GM21717 (cell line): ENCODE results near the gene TDRD3.
"Not testable (repeated sequence)": the region's sequence is repeated elsewhere in the genome, so short reads cannot be mapped to it uniquely, and the experiment has no call there.

Source experiments
- ATAC-seq: cut with Tn5 transposase; IDR thresholded peaks from one replicate; pipeline ENCODE4 v1.9.1; 2021; ENCODE audit warnings: mild to moderate bottlenecking, moderate library complexity; ENCODE audit not compliant: unreplicated experiment

TDRD3 gene

DNA sequence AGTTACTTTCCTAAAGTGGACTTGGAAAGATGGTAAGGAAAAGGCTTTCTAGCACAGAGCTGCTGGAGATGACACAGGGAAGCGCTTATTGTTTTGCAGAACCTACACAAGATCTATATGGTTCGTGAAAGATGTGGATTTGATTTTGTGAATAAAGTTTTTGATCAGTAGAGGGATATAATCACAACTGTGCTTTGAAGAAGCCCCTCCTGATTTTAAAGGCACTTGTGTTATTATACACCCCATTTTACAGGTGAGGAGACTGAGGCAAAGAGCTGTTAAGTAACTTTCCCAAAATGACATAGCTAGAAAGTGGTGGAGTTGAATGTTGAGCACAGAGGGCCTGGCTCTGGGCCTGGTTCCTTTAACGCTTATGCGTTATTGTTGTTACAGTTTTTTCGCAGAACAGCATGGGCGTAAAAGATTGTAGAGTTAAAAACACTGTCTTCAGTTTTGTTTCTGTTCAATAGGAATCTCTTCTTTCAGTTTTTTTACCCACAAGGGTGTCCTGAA, 1.4 kb downstream of the TDRD3 start:
- no peak for ATAC-seq

- no peak for ATAC-seq
Measured at GRCh38 chr13:60398907-60399589, 2.0 kb downstream of the TDRD3 start.

- no peak for ATAC-seq
Measured at GRCh38 chr13:60402022-60402421, 5.0 kb downstream of the TDRD3 start.

DNA sequence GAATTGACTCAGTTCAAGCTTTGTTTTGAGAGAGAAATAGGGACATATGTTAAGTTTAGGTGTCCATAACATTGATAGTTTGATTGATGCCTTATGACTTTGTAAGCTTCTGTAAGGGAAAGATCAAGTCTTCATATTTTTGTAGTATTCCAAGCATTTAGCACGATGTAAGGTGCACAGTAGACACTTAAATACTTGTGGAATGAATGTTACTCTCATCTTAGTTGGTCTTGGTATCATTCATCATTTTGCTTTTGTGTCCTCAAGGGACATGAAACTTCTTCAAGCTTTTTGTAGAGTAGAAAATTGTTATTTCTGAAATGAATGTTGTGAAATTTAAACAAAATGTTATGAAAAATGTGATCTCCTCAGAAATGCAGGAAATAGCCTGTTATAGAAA, 10.1 kb downstream of the TDRD3 start:
- ATAC-seq, result no peak

GRCh38 chr13:60407852-60408251, 10.8 kb downstream of the TDRD3 start:
- not testable (repeated sequence) for ATAC-seq

DNA sequence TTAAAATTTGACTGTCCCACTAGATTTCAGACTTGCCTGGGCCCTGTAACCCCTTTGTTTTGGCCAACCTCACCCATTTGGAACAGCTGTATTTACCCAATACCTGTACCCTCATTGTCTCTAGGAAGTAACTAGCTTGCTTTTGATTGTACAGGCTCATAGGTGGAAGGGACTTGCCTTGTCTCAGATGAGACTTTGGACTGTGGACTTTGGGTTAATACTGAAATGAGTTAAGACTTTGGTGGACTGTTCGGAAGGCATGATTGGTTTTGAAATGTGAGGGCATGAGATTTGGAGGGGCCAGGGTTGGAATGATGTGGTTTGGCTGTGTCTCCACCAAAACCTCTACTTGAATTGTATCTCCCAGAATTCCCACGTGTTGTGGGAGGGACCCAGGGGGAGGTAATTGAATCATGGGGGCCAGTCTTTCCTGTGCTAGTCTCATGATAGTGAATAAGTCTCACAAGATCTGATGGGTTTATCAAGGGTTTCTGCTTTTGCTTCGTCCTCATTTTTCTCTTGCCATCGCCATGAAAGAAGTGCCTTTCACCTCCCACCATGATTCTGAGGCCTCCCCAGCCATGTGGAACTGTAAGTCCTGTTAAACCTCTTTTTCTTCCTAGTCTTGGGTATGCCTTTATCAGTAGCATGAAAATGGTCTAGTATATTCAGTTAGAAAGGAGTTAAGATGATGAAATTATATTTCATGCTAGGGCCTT, 12.7 kb downstream of the TDRD3 start:
- ATAC-seq, result not testable (repeated sequence)

DNA sequence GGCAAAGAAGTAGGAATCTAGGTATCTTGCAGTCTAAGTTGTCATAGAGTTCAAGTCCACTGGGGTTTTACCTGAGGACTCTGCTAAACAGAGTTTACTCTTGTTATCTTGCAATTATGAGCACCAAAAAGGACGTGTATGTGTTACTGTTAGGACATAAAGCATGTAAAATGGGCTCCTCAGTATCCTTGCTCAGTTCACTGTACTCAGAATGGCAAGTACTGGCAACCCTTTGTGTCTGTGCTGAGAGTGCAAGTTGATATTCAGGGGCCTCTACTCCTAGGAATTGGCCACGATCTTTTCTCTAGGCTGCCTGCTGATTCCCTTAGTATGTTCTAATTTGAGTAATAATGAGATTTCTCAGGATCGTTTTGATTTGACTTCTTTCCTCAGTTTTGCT, 13.3 kb downstream of the TDRD3 start:
- no peak for ATAC-seq

DNA sequence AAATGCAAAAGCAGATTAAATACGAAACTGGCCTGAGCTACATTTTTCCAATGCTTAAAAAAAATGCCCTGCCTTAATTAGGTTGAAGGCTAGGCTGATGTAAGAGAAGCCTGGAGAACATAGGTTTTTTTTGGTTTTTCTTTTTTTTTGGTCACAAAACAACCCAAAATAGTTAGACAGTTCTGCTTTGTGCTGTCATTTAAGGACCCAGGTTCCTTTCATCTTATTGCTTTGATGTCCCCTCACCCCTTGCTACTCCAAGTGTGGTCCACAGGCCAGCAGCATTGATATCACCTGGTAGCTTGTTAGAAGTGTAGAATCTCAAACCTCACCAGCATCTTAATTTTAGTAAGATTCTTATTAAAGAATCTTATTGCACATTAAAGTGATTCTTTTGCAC, 14.4 kb downstream of the TDRD3 start:
- no peak for ATAC-seq

DNA sequence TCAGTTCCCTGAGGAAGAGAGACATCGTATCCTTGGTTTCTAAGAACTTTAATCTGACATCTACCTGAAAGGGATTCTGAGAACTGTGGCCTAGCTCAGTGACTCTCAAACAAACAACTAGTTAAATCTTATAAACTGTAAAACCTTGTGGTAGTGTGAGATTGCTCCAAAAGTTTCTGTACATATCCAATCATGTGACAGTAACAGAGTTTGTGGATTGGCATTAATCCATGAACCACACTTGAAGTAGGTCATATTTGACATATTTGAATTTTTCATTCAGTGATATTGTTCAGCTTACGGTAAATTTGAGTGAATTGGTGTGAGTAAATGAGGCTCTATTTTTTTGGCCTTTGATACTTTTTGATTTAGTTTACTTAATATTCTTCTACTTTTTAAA, 15.0 kb downstream of the TDRD3 start:
- ATAC-seq, result no peak

- ATAC-seq, result no peak
Measured at GRCh38 chr13:60412909-60413616, 16.0 kb downstream of the TDRD3 start.

DNA sequence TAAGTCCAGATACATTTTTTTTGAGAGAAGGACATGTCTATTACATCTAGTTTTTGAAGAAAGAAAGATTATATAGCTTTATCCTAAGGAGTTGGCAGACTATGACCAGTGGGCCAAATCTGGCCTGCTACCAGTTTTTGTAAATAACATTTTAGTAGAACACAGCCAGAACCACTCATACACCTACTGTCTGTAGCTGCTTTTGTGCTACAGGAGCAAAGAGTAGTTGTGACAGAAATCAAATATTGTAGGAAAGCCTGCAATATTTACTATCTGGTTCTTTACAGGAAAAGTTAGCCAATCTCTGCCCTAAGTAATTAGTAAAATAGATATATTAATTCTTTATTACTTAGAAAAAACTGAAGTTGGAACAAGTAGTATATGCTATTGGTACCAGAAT, 17.2 kb downstream of the TDRD3 start:
- no peak for ATAC-seq

DNA sequence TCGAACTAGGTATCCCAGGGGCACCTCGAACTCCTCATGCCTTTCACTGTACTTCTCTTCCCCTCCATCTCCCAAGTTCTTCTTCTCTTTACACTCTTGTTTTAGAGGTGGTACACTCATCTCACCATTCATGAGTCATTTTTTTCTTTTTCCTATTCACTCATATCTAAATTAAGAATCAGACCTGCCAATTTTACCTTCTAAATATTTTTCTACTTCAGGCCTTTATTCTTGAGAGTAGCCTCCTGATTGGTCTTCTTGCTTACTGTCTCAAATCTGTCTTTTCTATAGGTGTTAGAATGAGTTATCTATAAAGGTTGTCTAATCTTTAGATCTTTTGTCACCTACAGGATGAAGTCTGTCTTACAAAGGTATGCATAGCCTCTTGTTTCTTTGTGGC, 20.7 kb downstream of the TDRD3 start:
- ATAC-seq, result peak; percentile 57

DNA sequence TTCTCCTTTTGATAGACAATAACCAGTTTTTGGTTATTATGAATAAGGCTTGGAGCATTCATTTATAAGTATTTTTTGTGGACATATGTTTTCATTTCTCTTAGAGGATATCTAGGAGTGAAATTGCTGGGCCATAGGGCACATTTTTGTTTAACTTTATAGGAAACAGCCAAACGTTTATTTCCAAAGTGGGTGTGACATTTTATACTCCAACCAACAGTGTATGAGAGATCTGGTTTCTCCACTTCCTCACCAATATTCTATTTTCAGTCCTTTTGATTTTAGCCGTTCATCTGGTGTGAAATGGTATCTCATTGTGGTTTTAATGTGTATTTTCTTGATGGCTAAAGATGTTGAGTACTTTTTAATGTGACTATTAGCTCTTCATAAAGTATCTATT, 21.9 kb downstream of the TDRD3 start:
- ATAC-seq, result no peak

GRCh38 chr13:60425332-60425731, 28.3 kb downstream of the TDRD3 start:
- ATAC-seq, result no peak

- no peak for ATAC-seq
Measured at GRCh38 chr13:60426075-60426474, 29.1 kb downstream of the TDRD3 start.

DNA sequence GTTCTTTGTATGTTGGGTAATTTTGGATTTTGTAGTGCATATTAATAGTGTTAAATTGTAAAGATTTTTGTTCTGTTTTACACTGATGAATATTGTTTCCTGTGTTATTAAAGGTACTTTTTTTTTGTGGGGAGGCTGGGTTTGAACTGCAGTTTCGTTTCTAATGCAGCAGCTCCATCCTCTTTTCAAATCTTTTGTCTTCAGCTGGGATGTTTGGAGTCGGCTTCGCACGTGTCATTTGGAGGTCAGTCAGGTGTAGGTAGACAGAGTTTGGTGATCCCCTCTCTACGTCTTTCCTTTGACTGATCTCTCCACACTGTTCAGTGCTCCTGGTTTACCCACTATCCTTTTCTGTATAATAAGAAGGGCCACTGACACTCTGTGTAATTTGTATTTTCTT, 30.3 kb downstream of the TDRD3 start:
- ATAC-seq, result peak; percentile 63

GRCh38 chr13:60431108-60431700, 34.2 kb downstream of the TDRD3 start:
- peak; percentile 60 for ATAC-seq

- no peak for ATAC-seq
Measured at GRCh38 chr13:60433505-60433904, 36.5 kb downstream of the TDRD3 start.

GRCh38 chr13:60435762-60436374, 38.8 kb downstream of the TDRD3 start:
- ATAC-seq, result no peak

GRCh38 chr13:60439201-60439600, 42.2 kb downstream of the TDRD3 start:
- ATAC-seq, result no peak

- ATAC-seq, result no peak
Measured at GRCh38 chr13:60441761-60442160, 44.7 kb downstream of the TDRD3 start.
